Effector memory CD8-positive, alpha-beta T cell (primary cell): Measurements from ENCODE around the gene DSG4.

Source experiments
- ATAC-seq: fragments of 150-1000 bp; cut with Tn5 transposase; replicated peaks from 2 replicates; pipeline ENCODE4 v1.10.0; 2021; ENCODE audit warnings: mild to moderate bottlenecking, moderate library complexity
- DNase-seq, 3 experiments: peaks; one replicate each; pipeline ENCODE4 v3.0.0; 2021
- H3K27ac Mint-ChIP-seq, 2 donors: one replicate each; pipeline ENCODE4 v1.8.0; 2022; ENCODE audit warnings: mild to moderate bottlenecking in 2 of 2, mixed read lengths in 2 of 2, moderate library complexity in 2 of 2
- H3K27me3 Mint-ChIP-seq, 2 donors: one replicate each; pipeline ENCODE4 v1.8.0; 2022; ENCODE audit warnings: mixed read lengths in 2 of 2
- H3K36me3 Mint-ChIP-seq: one replicate; pipeline ENCODE4 v1.8.0; 2022; ENCODE audit warnings: mild to moderate bottlenecking, moderate library complexity, mixed read lengths; ENCODE audit not compliant: insufficient read depth
- H3K4me1 Mint-ChIP-seq, 2 donors: one replicate each; pipeline ENCODE4 v1.8.0; 2022; ENCODE audit warnings: low read depth in 2 of 2, mixed read lengths in 2 of 2
- H3K4me3 Mint-ChIP-seq, 2 donors: one replicate each; pipeline ENCODE4 v1.8.0; 2022; ENCODE audit warnings: mild to moderate bottlenecking in 2 of 2, mixed read lengths in 2 of 2, moderate library complexity in 2 of 2
- H3K9me3 Mint-ChIP-seq, 2 donors: one replicate each; pipeline ENCODE4 v1.8.0; 2022; ENCODE audit warnings: mixed read lengths in 2 of 2

DSG4 gene

DNA sequence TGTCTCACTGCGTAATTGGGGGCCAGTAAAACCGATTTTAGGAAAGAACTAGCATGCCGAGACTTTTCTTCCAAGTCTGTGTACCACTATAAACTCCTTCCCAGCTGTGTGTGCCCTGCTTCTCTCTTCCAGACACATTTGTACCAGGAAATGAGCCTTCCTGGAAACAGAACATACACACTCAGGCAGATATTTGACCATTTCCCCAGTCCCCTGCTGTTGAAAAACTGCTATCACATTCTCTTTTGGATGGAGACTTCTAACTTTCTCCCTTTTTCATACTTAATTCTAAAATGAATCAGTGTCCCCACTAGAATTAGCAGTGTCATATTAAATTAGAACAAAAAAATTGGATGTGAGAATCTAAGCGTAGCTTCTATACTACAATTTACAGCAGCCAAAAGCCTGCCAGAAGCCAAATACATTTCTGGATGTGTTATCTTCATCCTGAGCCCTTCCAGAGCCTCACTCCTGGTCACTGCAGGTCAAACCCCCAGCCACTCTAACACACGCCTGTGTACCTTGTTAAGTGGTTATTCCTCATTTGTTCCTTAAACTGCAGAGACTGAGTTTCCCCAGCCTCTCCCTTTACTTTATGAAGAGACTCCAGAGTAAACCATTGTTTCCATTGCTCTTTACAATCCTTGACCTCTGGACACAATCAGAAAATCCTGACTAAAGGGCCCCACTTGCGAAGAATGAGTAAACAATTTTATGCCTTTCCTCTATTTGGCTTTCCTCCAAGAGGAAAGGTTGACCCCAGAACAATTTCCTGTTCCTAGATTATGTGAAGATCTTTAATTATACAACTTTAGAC lies 20.4 kb downstream of the DSG4 start:
- ATAC-seq, result no peak
- Mint-ChIP-seq H3K27ac (no peak overlapping the region), H3K4me1 (no peaks in the 10 kb centered on the region), H3K36me3 (no peaks in the 10 kb centered on the region), H3K9me3 (no peaks in the 10 kb centered on the region), H3K27me3 (no peaks in the 10 kb centered on the region), H3K4me3 (no peak overlapping the region)
- DNase-seq, result no peak

GRCh38 chr18:31398191-31398590 lies 21.6 kb downstream of the DSG4 start:
- no peaks in the 10 kb centered on the region for H3K4me1 Mint-ChIP-seq
- DNase-seq (no peak), ATAC-seq (no peak)
- H3K9me3 Mint-ChIP-seq, result no peaks in the 10 kb centered on the region
- H3K27me3 Mint-ChIP-seq, result no peaks in the 10 kb centered on the region
- H3K36me3 Mint-ChIP-seq, result no peaks in the 10 kb centered on the region
- H3K4me3 Mint-ChIP-seq, result no peak overlapping the region
- no peak overlapping the region for H3K27ac Mint-ChIP-seq

DNA sequence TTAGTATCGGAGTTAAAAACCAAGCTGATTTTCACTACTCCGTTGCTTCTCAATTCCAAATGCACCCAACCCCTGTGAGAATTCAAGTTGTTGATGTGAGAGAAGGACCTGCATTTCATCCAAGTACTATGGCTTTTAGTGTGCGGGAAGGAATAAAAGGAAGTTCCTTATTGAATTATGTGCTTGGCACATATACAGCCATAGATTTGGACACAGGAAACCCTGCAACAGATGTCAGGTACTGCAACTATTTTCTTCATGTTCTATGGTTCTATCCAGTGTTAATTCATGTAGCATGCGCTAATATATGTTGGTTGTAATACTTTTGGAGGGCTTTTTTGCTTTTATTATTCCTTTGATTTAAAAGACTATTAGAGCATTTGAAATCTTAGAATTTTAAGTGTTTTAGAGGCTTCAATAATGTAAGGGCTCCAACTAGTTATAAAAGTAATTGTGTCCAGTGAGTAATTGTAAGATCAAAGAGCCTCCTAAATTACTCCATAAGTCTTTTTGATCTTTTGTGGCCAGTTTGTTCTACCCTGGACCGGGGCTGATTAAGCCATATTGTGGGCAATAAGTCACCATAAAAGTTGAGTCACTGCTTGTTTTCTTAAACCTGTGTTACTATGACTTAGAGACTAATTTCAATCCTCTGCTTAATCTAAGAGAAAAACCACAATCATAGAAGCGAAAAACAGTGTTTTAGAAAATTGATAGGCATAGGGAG lies 22.9 kb downstream of the DSG4 start:
- H3K4me3 Mint-ChIP-seq, result no peak overlapping the region
- H3K9me3 Mint-ChIP-seq, result no peaks in the 10 kb centered on the region
- no peaks in the 10 kb centered on the region for H3K4me1 Mint-ChIP-seq
- no peak for DNase-seq
- H3K27me3 Mint-ChIP-seq, result no peaks in the 10 kb centered on the region
- H3K36me3 Mint-ChIP-seq, result no peaks in the 10 kb centered on the region
- no peak overlapping the region for H3K27ac Mint-ChIP-seq
- no peak for ATAC-seq

DNA sequence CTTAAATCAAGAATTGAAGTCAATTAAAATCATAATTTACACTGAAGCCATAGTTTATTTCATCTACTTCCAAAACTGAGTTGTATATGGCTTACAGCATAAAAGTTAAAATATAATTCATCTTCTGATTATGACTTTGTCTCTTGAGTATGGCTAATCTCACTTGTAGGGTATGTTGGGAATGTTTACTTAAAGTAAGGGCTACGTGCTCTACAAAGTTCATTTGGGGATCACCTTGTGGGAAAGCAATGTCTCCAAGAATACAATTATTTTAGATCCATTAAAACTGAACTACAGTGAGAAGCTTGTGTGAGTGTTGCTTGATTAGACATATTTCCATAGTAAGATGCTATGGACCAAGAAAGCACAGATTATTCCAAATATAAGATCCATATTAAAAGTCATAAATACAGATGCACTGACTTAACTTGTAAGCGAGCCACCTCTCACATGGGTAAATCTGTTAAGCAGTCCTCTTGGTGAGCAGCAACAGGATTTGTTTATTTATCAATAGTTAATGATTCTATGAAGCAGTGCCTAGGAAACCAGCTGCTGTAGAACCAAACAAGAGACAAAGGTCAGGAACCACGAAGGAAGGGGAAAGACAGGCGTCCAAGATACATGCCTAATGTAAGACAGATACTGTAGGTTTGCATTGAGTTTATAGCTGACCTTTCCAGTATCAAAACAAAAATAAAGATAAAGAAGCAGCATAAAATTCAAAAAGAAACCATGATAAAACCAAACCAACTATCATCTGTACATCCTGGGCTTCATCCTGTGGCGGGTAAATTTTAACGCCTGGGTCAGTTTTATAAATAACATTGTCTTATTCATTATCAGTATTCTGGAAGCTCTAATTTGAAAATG lies 24.8 kb downstream of the DSG4 start:
- Mint-ChIP-seq H3K4me3 (no peak overlapping the region), H3K9me3 (no peaks in the 10 kb centered on the region), H3K36me3 (no peaks in the 10 kb centered on the region), H3K27ac (no peak overlapping the region), H3K4me1 (no peaks in the 10 kb centered on the region), H3K27me3 (no peaks in the 10 kb centered on the region)
- ATAC-seq, result no peak
- no peak for DNase-seq

- no peak for ATAC-seq
- no peak for DNase-seq
- Mint-ChIP-seq H3K4me3 (no peak overlapping the region), H3K27ac (no peak overlapping the region), H3K36me3 (no peaks in the 10 kb centered on the region), H3K4me1 (no peaks in the 10 kb centered on the region), H3K27me3 (no peaks in the 10 kb centered on the region), H3K9me3 (peaks cover 1 to 4% of the 10 kb centered on the region in 2 donors)
Measured at GRCh38 chr18:31402026-31402373, 25.4 kb downstream of the DSG4 start.

GRCh38 chr18:31403409-31403808 lies 26.8 kb downstream of the DSG4 start:
- ATAC-seq (no peak), DNase-seq (no peak)
- H3K36me3 Mint-ChIP-seq, result no peaks in the 10 kb centered on the region
- H3K27me3 Mint-ChIP-seq, result no peaks in the 10 kb centered on the region
- H3K4me1 Mint-ChIP-seq, result no peaks in the 10 kb centered on the region
- no peak overlapping the region for H3K27ac Mint-ChIP-seq
- H3K4me3 Mint-ChIP-seq, result no peak overlapping the region
- H3K9me3 Mint-ChIP-seq, result peaks cover 3 to 8% of the 10 kb centered on the region in 2 donors

DNA sequence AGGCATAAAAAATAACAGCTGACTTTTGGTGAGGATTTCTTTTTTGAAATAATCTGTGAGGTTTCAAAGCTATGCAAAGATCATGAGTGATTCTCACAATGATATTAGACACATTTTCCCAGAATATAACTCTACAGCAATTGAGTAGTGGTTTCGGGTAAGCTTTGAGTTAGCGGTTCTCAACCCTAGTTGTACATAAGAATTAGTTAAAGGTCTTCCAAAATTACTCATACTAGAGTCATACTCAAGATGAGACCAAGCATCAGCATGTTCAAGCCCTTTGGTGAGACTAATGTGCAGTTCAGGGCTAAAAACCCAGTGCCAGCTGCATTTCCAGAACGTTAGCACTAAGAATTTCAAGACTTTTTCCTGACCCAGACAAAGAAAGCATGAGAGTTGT lies 31.1 kb downstream of the DSG4 start:
- Mint-ChIP-seq H3K27ac (no peak overlapping the region), H3K9me3 (peaks cover 6 to 20% of the 10 kb centered on the region in 2 donors), H3K27me3 (no peaks in the 10 kb centered on the region), H3K4me1 (no peaks in the 10 kb centered on the region), H3K4me3 (no peak overlapping the region), H3K36me3 (no peaks in the 10 kb centered on the region)
- ATAC-seq (no peak), DNase-seq (no peak)

DNA sequence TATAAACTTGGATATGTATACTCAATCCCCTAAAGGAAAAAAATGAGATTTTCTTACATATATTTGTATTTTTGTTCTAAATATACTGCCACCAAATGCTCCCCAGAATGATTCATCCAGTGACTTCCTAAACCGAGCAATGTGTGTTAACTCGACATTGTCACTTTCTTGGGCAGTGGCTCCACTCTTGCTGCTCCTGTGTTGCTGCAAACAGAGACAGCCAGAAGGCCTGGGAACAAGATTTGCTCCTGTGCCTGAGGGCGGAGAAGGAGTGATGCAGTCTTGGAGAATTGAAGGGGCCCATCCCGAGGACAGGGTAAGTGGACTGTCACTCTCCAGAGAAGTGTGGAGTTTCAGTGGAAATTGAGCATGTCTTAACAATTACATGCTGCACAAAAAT lies 32.7 kb downstream of the DSG4 start:
- no peaks in the 10 kb centered on the region for H3K4me1 Mint-ChIP-seq
- ATAC-seq, result no peak
- DNase-seq, result no peak
- H3K36me3 Mint-ChIP-seq, result no peaks in the 10 kb centered on the region
- no peaks in the 10 kb centered on the region for H3K27me3 Mint-ChIP-seq
- no peak overlapping the region for H3K27ac Mint-ChIP-seq
- peaks cover 6 to 20% of the 10 kb centered on the region in 2 donors for H3K9me3 Mint-ChIP-seq
- no peak overlapping the region for H3K4me3 Mint-ChIP-seq

DNA sequence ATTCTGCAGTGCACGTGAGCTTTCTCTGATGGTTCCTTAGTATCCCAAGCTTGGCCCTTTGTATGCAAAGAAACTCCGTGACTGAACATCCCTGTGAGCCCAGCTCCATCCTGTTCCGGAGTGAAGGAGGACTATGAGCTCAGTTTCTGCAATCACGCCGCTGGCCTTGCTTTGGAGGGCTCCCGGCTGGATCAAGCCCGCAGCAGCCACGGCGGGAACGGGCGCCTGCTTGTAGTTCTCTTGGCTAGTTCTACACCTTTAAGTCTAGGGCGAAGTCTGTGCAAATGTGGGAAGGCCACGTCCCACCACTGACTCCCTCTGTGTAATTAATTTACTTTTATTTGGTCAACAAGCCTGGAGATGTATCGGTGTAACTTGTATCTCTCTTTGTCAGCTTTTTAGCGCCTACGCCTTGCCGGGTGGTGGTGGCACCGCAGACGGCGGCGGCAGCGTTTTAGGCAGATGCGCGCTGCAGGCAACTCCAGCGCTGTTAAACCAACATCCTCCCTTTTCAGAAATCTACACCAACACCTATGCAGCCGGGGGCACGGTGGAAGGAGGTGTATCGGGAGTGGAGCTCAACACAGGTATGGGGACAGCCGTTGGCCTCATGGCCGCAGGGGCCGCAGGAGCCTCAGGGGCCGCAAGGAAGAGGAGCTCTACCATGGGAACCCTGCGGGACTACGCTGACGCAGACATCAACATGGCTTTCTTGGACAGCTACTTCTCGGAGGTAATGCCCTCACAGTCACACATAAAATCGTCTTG lies 34.3 kb downstream of the DSG4 start:
- Mint-ChIP-seq H3K9me3 (peaks cover 6 to 20% of the 10 kb centered on the region in 2 donors), H3K36me3 (no peaks in the 10 kb centered on the region), H3K27ac (no peak overlapping the region), H3K4me1 (no peaks in the 10 kb centered on the region), H3K4me3 (no peak overlapping the region), H3K27me3 (no peaks in the 10 kb centered on the region)
- ATAC-seq, result no peak
- DNase-seq, result no peak

- no peaks in the 10 kb centered on the region for H3K36me3 Mint-ChIP-seq
- no peak overlapping the region for H3K27ac Mint-ChIP-seq
- DNase-seq, result no peak
Measured at GRCh38 chr18:31413137-31413536, 36.6 kb downstream of the DSG4 start.

GRCh38 chr18:31417850-31418249 lies 41.3 kb downstream of the DSG4 start:
- H3K4me3 Mint-ChIP-seq, result no peak overlapping the region
- no peaks in the 10 kb centered on the region for H3K4me1 Mint-ChIP-seq
- no peaks in the 10 kb centered on the region for H3K27me3 Mint-ChIP-seq
- H3K36me3 Mint-ChIP-seq, result no peaks in the 10 kb centered on the region
- H3K27ac Mint-ChIP-seq, result no peak overlapping the region
- peaks cover 0 to 4% of the 10 kb centered on the region in 2 donors for H3K9me3 Mint-ChIP-seq
- ATAC-seq (no peak), DNase-seq (no peak)

More at GRCh38 chr18:31413137-31413536, 36.6 kb downstream of the DSG4 start:
- H3K9me3 Mint-ChIP-seq, result peaks cover 5 to 12% of the 10 kb centered on the region in 2 donors
- no peak for ATAC-seq
- no peaks in the 10 kb centered on the region for H3K27me3 Mint-ChIP-seq
- H3K4me3 Mint-ChIP-seq, result no peak overlapping the region
- no peaks in the 10 kb centered on the region for H3K4me1 Mint-ChIP-seq

DNA sequence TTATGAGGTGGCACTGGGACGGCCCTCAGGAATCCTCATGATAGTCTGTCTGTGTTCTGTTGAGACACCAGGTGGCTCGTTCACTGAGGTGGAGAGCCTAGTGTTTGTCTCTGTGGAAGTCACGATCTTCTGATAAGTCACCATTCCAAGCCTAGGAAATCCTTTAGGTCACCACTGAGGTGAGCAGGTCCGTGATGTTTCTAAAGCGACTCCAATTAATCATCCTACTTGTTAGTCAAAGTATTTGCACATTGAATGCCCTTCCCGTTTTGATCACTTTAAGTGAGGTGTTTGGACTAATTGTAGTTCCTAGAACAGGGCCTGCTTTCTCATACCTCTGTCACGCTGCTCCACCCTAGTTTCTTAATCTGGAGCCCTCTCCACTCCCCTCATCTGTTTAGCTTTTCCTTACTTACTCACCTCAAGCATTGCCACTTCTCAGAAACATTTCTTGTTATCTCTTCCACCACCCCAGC lies 42.9 kb downstream of the DSG4 start:
- H3K36me3 Mint-ChIP-seq, result no peaks in the 10 kb centered on the region
- peaks cover 0 to 7% of the 10 kb centered on the region in 2 donors for H3K9me3 Mint-ChIP-seq
- no peaks in the 10 kb centered on the region for H3K27me3 Mint-ChIP-seq
- H3K4me1 Mint-ChIP-seq, result no peaks in the 10 kb centered on the region
- ATAC-seq, result no peak
- DNase-seq, result no peak
- H3K27ac Mint-ChIP-seq, result no peak overlapping the region
- no peak overlapping the region for H3K4me3 Mint-ChIP-seq

DNA sequence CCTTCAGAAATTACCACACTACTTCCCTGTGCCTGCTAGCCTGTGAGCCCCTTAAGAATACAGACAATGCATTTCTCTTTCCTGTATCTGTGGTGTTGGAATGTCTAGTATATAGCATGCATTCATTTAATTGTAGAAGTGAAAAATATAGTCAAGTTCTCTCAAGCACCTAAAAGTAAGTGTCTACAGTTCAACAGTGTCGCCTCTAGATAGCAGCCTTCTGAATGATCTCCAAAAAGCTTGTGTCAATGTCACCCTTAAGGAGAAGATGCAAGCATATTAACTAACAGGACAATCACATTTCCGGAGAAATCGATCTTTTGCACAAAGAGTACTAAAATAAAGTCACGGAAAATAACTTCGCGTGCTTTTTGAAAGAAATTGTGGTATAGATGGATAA lies 43.5 kb downstream of the DSG4 start:
- Mint-ChIP-seq H3K9me3 (peaks cover 0 to 7% of the 10 kb centered on the region in 2 donors), H3K4me3 (no peak overlapping the region), H3K27ac (no peak overlapping the region), H3K27me3 (no peaks in the 10 kb centered on the region), H3K4me1 (no peaks in the 10 kb centered on the region), H3K36me3 (no peaks in the 10 kb centered on the region)
- ATAC-seq, result no peak
- DNase-seq, result no peak
